NCI-H1105 treated with DMSO at 0.1 percent for 48 hours (cell line): ENCODE measurements around the gene GBP6.
"Not testable (repeated sequence)": the region's sequence is repeated elsewhere in the genome, so short reads cannot be mapped to it uniquely, and the experiment has no call there.

Source experiments
- DNase-seq: peaks from one replicate; lab custom pipeline; 2025; lab: John Stamatoyannopoulos, UW

GBP6 gene

GRCh38 chr1:89373810-89374209, 10.0 kb downstream of the GBP6 start:
- not testable (repeated sequence) for DNase-seq

DNA sequence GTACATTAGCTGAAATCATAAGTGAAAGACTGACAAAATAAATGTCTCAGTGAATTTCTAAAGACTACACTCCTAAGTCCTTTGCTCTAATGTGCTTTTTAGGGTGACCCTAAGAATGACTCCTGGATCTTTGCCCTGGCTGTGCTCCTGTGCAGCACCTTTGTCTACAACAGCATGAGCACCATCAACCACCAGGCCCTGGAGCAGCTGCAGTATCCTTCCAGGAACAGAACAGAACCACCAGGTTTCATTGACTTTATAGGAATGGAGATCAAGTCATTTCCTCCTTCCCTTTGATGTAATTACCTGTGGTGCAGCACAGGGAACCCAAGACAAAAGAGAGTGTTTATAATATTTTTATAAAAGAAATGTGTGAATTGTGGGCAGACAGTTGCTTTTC, 14.1 kb downstream of the GBP6 start:
- DNase-seq: no peak

DNA sequence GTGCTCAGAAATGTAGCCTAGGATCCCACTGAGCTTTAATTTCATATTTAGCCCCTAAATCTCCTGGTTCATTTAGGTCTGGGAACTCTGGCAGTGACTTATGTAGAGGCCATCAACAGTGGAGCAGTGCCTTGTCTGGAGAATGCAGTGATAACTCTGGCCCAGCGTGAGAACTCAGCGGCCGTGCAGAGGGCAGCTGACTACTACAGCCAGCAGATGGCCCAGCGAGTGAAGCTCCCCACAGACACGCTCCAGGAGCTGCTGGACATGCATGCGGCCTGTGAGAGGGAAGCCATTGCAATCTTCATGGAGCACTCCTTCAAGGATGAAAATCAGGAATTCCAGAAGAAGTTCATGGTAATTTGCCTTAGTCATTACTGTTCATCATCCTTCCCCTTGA, 17.8 kb downstream of the GBP6 start:
- no peak for DNase-seq

DNA sequence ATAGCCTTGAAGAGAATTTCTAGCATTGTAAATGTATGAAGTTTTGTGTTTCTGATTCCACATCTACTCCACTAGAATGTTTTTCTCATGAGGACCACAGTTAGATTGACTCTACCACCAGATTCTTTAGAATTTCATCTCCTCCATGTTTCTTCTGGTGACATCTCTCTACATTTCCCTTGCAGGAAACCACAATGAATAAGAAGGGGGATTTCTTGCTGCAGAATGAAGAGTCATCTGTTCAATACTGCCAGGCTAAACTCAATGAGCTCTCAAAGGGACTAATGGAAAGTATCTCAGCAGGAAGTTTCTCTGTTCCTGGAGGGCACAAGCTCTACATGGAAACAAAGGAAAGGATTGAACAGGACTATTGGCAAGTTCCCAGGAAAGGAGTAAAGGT, 18.6 kb downstream of the GBP6 start:
- DNase-seq: no peak

GRCh38 chr1:89383185-89383584, 19.3 kb downstream of the GBP6 start:
- DNase-seq: no peak

DNA sequence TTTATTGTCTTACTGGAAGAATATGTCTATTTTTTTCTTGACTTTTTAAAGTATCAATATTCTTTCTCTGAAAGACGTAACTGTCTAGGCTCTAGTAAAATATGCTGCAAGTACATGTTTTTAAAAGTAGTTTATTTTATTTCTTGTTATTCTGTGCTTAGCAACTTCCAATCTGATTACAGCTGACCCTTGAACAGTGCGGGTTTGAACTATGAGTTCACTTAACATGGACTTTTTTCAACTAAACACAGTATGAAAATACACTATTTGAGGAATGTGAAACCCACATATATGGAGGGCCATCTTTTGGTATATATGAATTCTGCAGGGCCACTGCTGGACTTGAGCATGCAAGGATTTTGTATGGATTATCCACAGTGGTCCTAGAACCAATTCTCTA, 26.8 kb downstream of the GBP6 start:
- DNase-seq: no peak

- DNase-seq: no peak
These were observed 27.8 kb downstream of the GBP6 start for GRCh38 chr1:89391686-89392085.

GRCh38 chr1:89394851-89395250, 31.0 kb downstream of the GBP6 start:
- no peak for DNase-seq

GRCh38 chr1:89396902-89397301, 33.0 kb downstream of the GBP6 start:
- no peak for DNase-seq

DNA sequence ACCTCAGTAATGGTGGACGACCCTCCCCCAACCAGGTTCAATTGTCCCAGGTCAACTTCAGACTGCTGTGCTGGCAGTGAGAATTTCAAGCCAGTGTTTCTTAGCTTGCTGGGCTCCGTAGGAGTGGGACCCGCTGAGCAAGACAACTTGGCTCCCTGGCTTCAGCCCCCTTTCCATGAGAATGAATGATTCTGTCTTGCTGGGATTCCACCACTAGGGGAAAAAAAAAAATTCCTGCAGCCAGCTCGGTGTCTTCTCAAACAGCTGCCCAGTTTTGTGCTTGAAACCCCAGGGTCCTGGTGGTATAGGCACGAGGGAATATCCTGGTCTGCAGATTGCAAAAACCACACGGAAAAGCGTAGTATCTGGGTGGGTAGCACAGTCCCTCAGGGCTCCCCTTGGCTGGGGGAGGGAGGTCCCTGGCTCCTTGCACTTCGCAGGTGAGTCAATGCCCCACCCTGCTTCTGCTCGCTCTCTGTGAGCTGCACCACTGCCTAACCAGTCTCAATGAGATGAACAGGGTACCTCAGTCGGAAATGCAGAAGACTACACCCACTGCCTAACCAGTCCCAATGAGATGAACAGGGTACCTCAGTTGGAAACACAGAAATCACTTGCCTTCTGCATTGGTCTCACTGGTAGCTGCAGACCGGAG, 41.5 kb downstream of the GBP6 start:
- no peak for DNase-seq

DNA sequence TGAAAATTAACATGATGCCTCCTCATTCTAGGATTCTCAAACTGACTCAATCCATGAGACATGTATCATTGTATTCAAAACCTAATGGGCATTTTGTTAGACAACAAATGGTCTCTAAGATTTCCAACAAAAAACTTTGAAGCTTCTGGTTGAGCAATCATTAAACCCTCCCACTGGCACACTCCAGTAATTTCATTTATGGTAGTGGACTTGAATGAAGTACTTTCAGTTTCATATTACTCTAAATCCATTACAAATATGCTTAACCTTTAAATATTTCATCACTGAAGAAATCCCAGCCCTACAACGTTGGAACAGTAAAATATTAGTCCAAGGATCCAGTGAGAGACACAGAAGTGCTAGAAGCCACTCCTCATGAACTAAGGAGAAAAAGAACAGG, 43.5 kb downstream of the GBP6 start:
- DNase-seq: no peak

- DNase-seq: not testable (repeated sequence)
These were observed 43.9 kb downstream of the GBP6 start for GRCh38 chr1:89407768-89408167.

DNA sequence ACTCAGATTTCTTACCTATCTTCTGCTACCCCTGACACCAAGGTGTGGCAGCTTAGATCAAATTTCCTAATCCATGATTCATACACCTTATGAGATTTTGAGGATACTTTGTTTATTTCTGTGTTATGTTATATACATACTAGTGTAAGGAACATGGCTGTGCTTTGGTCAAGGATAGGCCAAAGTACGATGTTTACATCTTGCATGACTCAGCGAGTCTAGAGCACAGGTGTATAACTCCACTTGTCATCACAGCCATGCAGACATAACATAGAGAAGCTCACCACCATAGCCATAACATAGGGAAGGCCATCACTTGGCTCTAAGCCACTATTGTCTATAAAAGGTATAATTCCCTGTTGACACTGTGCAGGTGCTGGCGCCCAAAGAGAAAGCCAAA, 61.2 kb downstream of the GBP6 start:
- peak; percentile 62 for DNase-seq

- DNase-seq: no peak
These were observed 65.2 kb downstream of the GBP6 start for GRCh38 chr1:89429062-89429461.

- DNase-seq: not testable (repeated sequence)
These were observed 65.8 kb downstream of the GBP6 start for GRCh38 chr1:89429681-89430080.

- DNase-seq: no peak
These were observed 69.6 kb downstream of the GBP6 start for GRCh38 chr1:89433421-89433820.

DNA sequence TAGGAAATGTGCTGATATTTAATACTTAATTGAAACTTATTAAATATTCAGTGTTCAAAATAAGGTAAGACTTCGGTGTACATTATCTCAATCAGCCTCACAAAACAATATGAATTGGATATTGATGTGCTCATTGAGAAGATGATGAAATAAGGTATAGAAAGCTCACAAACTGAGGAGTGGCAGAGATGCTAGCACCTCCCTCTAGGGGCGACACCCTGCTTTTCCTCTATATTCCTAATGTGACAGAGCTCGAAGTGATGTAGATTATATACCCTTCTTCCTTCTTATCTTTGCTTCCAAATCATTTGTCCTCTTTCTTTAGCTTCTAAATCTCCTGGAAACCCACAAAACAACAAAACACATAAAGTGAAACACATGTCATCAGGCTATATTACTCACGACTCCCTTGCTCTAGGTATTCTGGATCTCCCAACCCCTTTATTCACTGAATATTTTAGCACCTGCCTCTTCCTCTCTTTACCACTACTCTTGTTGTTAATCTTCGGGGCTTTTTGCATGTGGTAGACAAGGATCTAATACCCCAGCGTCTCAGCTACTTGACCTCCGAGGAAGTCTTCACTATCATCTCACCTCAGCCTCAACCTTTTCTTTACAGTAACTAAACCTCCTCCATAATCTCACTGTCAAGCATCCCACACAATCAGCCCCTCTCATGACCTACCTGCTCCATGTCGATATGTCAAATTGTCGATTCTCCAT, 70.4 kb downstream of the GBP6 start:
- DNase-seq: not testable (repeated sequence)
